Smooth muscle cell (in vitro differentiated cells): ENCODE results near the gene RNF220. TPM values are rescaled to one million over a fixed set of nuclear protein-coding genes. Genes with fewer than 3 reads are reported as not detected.

Experiments used
- DNase-seq: peaks from one replicate; lab custom pipeline; 2025; ENCODE audit not compliant: unreplicated experiment; lab: John Stamatoyannopoulos, UW
- H2AFZ ChIP-seq: fragments of 200-600 bp; sonication (generic); 2 replicates; pipeline ENCODE4 v1.6.0; 2016; ENCODE audit warnings: antibody characterized with exemption, low read depth, mild to moderate bottlenecking
- H3F3A ChIP-seq: fragments of 200-600 bp; sonication (generic); 2 replicates; pipeline ENCODE4 v1.6.0; 2017; ENCODE audit warnings: antibody characterized with exemption, low read depth
- H3K27ac ChIP-seq: fragments of 200-600 bp; sonication (generic); 2 replicates; pipeline ENCODE4 v1.5.1; 2016; ENCODE audit warnings: low read depth, mild to moderate bottlenecking
- H3K27me3 ChIP-seq: fragments of 200-600 bp; sonication (generic); 2 replicates; pipeline ENCODE4 v1.6.1; 2016; ENCODE audit warnings: low read depth, mild to moderate bottlenecking
- H3K36me3 ChIP-seq: fragments of 200-600 bp; sonication (generic); 2 replicates; pipeline ENCODE4 v1.5.1; 2016; ENCODE audit warnings: low read depth
- H3K4me1 ChIP-seq: fragments of 200-600 bp; sonication (generic); 2 replicates; pipeline ENCODE4 v1.5.1; 2016; ENCODE audit warnings: low read depth
- H3K4me2 ChIP-seq: fragments of 200-600 bp; sonication (generic); 2 replicates; pipeline ENCODE4 v1.6.0; 2016; ENCODE audit warnings: mild to moderate bottlenecking
- H3K4me3 ChIP-seq: fragments of 200-600 bp; sonication (generic); 2 replicates; pipeline ENCODE4 v1.5.1; 2016; ENCODE audit warnings: mild to moderate bottlenecking
- H3K79me2 ChIP-seq: fragments of 200-600 bp; sonication (generic); 2 replicates; pipeline ENCODE4 v1.6.0; 2016; ENCODE audit warnings: low read depth, mild to moderate bottlenecking
- H3K9ac ChIP-seq: fragments of 200-600 bp; sonication (generic); 2 replicates; pipeline ENCODE4 v1.6.0; 2016; ENCODE audit warnings: low read depth
- H3K9me3 ChIP-seq: fragments of 200-600 bp; sonication (generic); replicated peaks from 2 replicates; pipeline ENCODE4 v1.5.1; 2016; ENCODE audit warnings: low read depth
- H4K20me1 ChIP-seq: fragments of 200-600 bp; sonication (generic); 2 replicates; pipeline ENCODE4 v1.6.0; 2016; ENCODE audit warnings: low read depth
- CTCF ChIP-seq: fragments of 200-600 bp; sonication (generic); IDR thresholded peaks from 2 replicates; pipeline ENCODE4 v1.5.1; 2017; ENCODE audit warnings: borderline replicate concordance, mild to moderate bottlenecking, antibody characterized with exemption; ENCODE audit not compliant: insufficient read depth, poor library complexity, severe bottlenecking
- WGBS: methylation state at CpG from one replicate; pipeline ENCODE4 v1.1.7; 2016; ENCODE audit warnings: low lambda C conversion rate; 5-methylcytosine and 5-hydroxymethylcytosine counted together
- polyA plus RNA-seq: library from polyadenylated mRNA; unstranded; fragments of >200 nt; fragmentation: Nextera tagmentation; extraction: Ambion mirVana; gene quantifications from 2 replicates; pipeline ENCODE4 v1.2.1, GENCODE V29; 2016
- total RNA-seq: library from RNA; depleted of rRNA; stranded (reverse); fragments of >200 nt; gene quantifications from 2 replicates; pipeline ENCODE4 v1.2.3, GENCODE V29; 2014

Gene RNF220
- total and polyA plus RNA-seq, 2 experiments from 2014 or later = 65.8 to 71.1 TPM

DNA sequence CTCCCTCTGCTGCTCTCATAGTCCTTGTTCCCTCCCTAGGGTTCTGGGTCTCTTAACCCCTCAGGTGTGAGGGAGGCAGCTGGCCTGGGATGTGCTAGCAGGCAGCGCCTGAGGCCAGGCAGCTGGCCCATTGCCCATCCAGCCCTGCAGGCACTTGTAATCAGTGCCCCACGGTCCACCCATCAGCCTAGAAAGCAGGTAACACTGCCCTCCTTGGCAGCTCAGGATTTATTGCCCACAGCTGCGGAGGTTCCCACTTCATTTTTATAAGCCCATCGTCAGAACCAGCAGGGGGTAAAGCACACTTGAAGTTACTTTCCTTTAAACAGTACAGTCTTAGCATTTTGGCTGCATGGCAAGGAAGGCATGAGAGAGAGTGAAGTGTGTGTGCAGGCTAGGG is 198.7 kb downstream of the RNF220 start:
- Histone ChIP-seq H3K4me1 (no peaks in the 10 kb centered on the region), H3K27me3 (peaks cover 57% of the 10 kb centered on the region), H3K27ac (no peak overlapping the region), H3K4me3 (no peak overlapping the region), H3K79me2 (no peaks in the 10 kb centered on the region), H3K4me2 (no peak overlapping the region), H2AFZ (no peak overlapping the region), H3K36me3 (no peaks in the 10 kb centered on the region), H3K9ac (no peak overlapping the region), H3F3A (no peaks in the 10 kb centered on the region), H3K9me3 (no peaks in the 10 kb centered on the region), H4K20me1 (no peaks in the 10 kb centered on the region)
- TF ChIP-seq CTCF = no peak
- DNase-seq = no peak
- WGBS = 86% methylated on average over 4 of the region's 4 CpGs

DNA sequence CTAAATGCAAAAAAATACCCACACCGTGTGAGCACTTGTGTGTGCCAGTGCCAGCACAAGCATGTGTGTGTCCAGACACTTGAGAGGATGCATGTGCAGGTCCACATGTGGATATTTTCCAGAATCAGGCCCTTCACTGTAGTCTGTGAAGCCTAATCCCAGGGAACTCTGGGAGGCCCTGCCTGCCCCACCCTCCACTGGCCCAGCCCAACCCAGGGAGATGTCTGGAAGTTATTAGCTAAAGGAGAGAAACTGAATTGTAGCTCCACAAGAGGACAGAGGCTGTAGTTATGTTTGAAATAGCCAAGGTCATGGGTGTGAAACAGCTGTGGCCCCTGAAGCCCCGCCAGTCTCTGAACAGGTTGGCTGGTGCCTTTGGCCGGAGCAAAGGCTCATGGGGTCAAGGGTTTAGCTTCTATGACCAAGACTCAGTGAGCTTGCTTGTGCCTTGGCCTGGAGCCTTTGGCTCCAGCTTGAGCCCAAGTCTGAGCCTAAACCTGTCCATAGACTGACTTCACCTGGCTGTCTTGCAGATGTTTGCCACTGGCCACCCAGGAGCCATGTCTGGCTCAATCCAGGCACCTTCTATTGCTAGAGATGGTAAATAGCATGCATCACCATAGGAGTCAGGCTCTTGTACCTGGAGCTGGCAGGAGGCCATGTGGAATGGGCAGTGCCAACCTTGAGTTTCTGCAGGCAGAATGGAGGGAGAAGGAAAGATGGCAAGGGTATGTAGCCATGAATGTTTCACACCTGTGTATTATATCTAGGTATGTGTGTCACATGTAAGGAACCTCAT is 199.3 kb downstream of the RNF220 start:
- Histone ChIP-seq H3F3A (no peaks in the 10 kb centered on the region), H3K9ac (no peak overlapping the region), H3K36me3 (no peaks in the 10 kb centered on the region), H3K79me2 (no peaks in the 10 kb centered on the region), H3K4me3 (no peak overlapping the region), H4K20me1 (no peaks in the 10 kb centered on the region), H3K9me3 (no peaks in the 10 kb centered on the region), H3K27ac (no peak overlapping the region), H3K4me1 (no peaks in the 10 kb centered on the region), H3K27me3 (peaks cover 51% of the 10 kb centered on the region), H3K4me2 (no peak overlapping the region), H2AFZ (no peak overlapping the region)
- TF ChIP-seq CTCF = no peak
- DNase-seq = no peak
- WGBS = 96% methylated on average over 3 of the region's 3 CpGs

GRCh38 chr1:44605914-44606615 is 201.0 kb downstream of the RNF220 start:
- WGBS = 87% methylated on average over 12 of the region's 12 CpGs
- no peaks in the 10 kb centered on the region for H3K4me1 ChIP-seq
- H3K9ac ChIP-seq = no peak overlapping the region
- no peak for DNase-seq
- H3K9me3 ChIP-seq = no peaks in the 10 kb centered on the region
- no peak overlapping the region for H2AFZ ChIP-seq
- no peaks in the 10 kb centered on the region for H3K36me3 ChIP-seq
- no peak overlapping the region for H3K4me2 ChIP-seq
- H3K79me2 ChIP-seq = no peaks in the 10 kb centered on the region
- peaks cover 34% of the 10 kb centered on the region for H3K27me3 ChIP-seq
- no peaks in the 10 kb centered on the region for H3F3A ChIP-seq
- H4K20me1 ChIP-seq = no peaks in the 10 kb centered on the region
- TF ChIP-seq CTCF = no peak
- H3K4me3 ChIP-seq = no peak overlapping the region
- no peak overlapping the region for H3K27ac ChIP-seq
